ENCODE measurements around the gene CLDN14. TPM values are rescaled to one million over a fixed set of nuclear protein-coding genes. Genes with fewer than 3 reads are reported as not detected.
A peak's percentile ranks its signal among the peaks of the same experiment; 100 is the strongest.

Gene CLDN14
- total RNA-seq, 1 experiment from 2014 or later = not detected

DNA sequence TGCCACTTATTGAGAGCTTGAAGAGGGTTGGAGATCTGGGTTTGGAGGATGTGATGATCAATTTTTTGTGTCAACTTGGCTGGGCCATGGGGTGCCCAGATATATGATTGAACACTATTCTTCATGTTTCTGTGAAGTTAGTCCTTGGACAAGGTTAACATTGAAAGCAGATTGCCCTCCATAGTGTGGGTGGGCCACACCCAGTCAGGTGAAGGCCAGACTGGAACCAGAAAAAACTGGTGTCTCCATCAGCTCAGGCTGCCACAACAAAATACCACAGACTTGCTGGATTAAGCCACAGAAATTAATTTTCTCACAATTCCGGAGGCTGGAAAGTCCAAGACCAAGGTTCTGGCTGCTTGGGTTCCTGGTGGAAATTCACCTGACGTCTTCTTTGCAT lies 7.5 kb downstream of the CLDN14 start:
- DNase-seq (ENCODE audit: unreplicated experiment) = no peak
- intact Hi-C loops (cut with micrococcal nuclease) = no loop called here
- peaks cover 8% of the 10 kb centered on the region for H3K4me1 Mint-ChIP-seq (ENCODE audit: insufficient read depth, unreplicated experiment)
- CTCF ChIA-PET = interaction anchor here (0.6 to 1.2 kb wide), 2 partner anchors 43 to 121 kb away, joined by 3 read pairs; no protein-coding TSS in a partner anchor
- no TSS peak for BruUV-seq (replicated peaks)
- H3K27ac Mint-ChIP-seq (ENCODE audit: low read depth, unreplicated experiment) = no peak overlapping the region
- H3K9me3 Mint-ChIP-seq (ENCODE audit: unreplicated experiment) = no peaks in the 10 kb centered on the region
- peaks cover 3% of the 10 kb centered on the region for H3K36me3 Mint-ChIP-seq (ENCODE audit: insufficient read depth, unreplicated experiment)
- no peak overlapping the region for H3K4me3 Mint-ChIP-seq (ENCODE audit: unreplicated experiment)
- TF ChIP-seq, protein P1, sequence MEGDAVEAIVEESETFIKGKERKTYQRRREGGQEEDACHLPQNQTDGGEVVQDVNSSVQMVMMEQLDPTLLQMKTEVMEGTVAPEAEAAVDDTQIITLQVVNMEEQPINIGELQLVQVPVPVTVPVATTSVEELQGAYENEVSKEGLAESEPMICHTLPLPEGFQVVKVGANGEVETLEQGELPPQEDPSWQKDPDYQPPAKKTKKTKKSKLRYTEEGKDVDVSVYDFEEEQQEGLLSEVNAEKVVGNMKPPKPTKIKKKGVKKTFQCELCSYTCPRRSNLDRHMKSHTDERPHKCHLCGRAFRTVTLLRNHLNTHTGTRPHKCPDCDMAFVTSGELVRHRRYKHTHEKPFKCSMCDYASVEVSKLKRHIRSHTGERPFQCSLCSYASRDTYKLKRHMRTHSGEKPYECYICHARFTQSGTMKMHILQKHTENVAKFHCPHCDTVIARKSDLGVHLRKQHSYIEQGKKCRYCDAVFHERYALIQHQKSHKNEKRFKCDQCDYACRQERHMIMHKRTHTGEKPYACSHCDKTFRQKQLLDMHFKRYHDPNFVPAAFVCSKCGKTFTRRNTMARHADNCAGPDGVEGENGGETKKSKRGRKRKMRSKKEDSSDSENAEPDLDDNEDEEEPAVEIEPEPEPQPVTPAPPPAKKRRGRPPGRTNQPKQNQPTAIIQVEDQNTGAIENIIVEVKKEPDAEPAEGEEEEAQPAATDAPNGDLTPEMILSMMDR (IDR thresholded peaks at IDR 0.05; ENCODE audit: unreplicated experiment) = no peak
- POLR2A ChIA-PET = no interaction called here
- H3K27me3 Mint-ChIP-seq (ENCODE audit: insufficient read depth, unreplicated experiment) = no peaks in the 10 kb centered on the region

DNA sequence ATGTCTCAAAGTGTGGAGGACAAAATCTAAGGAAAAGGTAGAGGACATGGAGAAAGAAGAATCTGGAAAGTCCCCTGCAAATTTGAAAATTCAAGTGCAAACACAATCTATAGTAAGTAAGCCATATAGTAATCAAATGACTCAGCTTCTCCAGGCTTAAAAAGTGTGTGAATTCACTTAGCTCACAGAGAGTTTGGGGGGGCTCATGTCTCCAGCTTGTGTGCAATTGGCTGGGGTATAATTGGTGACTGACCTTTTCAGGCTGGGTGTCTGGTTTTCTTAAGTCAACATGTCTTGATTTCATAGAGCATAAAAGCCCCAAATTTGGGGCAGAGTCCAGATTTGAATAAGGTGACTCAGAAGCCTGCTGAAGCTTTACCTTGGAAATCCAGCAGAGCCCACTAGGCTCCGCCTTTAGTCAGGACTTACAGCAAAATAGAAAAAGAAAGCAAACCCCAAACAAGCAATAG lies 8.6 kb downstream of the CLDN14 start:
- Mint-ChIP-seq H3K4me3 (ENCODE audit: unreplicated experiment) (no peak overlapping the region), H3K27ac (ENCODE audit: low read depth, unreplicated experiment) (no peak overlapping the region), H3K36me3 (ENCODE audit: insufficient read depth, unreplicated experiment) (no peaks in the 10 kb centered on the region), H3K27me3 (ENCODE audit: insufficient read depth, unreplicated experiment) (no peaks in the 10 kb centered on the region), H3K4me1 (ENCODE audit: insufficient read depth, unreplicated experiment) (peaks cover 8% of the 10 kb centered on the region), H3K9me3 (ENCODE audit: unreplicated experiment) (no peaks in the 10 kb centered on the region)
- ChIA-PET CTCF (interaction anchor here (0.6 kb wide), 2 partner anchors 20 to 483 kb away, joined by 3 read pairs; no protein-coding TSS in a partner anchor), POLR2A (interaction anchor here (0.7 kb wide), 1 partner anchor 96 kb away, joined by 3 read pairs; no protein-coding TSS in a partner anchor)
- peak; percentile 29 for DNase-seq (ENCODE audit: unreplicated experiment)
- intact Hi-C loops (cut with micrococcal nuclease) = no loop called here
- BruUV-seq (replicated peaks) = no TSS peak
- TF ChIP-seq, protein P1 (IDR thresholded peaks at IDR 0.05; ENCODE audit: unreplicated experiment) = no peak

GRCh38 chr21:36470294-36470693 lies 9.6 kb downstream of the CLDN14 start:
- no TSS peak for BruUV-seq (replicated peaks)
- Mint-ChIP-seq H3K4me1 (ENCODE audit: insufficient read depth, unreplicated experiment) (peaks cover 8% of the 10 kb centered on the region), H3K27ac (ENCODE audit: low read depth, unreplicated experiment) (peak overlapping the region; percentile 42), H3K27me3 (ENCODE audit: insufficient read depth, unreplicated experiment) (no peaks in the 10 kb centered on the region), H3K36me3 (ENCODE audit: insufficient read depth, unreplicated experiment) (no peaks in the 10 kb centered on the region), H3K9me3 (ENCODE audit: unreplicated experiment) (no peaks in the 10 kb centered on the region), H3K4me3 (ENCODE audit: unreplicated experiment) (no peak overlapping the region)
- TF ChIP-seq, protein P1 (IDR thresholded peaks at IDR 0.05; ENCODE audit: unreplicated experiment) = no peak
- intact Hi-C loops (cut with micrococcal nuclease) = no loop called here
- POLR2A ChIA-PET = no interaction called here
- CTCF ChIA-PET = interaction anchor here (0.6 to 0.9 kb wide), 3 partner anchors 9 to 484 kb away, joined by 3 to 4 read pairs (median 3); partner anchors contain the start of gene CLDN14
- DNase-seq (ENCODE audit: unreplicated experiment) = no peak

GRCh38 chr21:36466061-36466511 lies 13.8 kb downstream of the CLDN14 start:
- H3K9me3 Mint-ChIP-seq (ENCODE audit: unreplicated experiment) = no peaks in the 10 kb centered on the region
- H3K27me3 Mint-ChIP-seq (ENCODE audit: insufficient read depth, unreplicated experiment) = no peaks in the 10 kb centered on the region
- BruUV-seq (replicated peaks) = no TSS peak
- CTCF ChIA-PET = interaction anchor here (1.0 kb wide), 1 partner anchor 164 kb away, joined by 4 read pairs; no protein-coding TSS in a partner anchor
- intact Hi-C loops (cut with micrococcal nuclease) = no loop called here
- H3K4me3 Mint-ChIP-seq (ENCODE audit: unreplicated experiment) = no peak overlapping the region
- H3K4me1 Mint-ChIP-seq (ENCODE audit: insufficient read depth, unreplicated experiment) = peaks cover 4% of the 10 kb centered on the region
- no peaks in the 10 kb centered on the region for H3K36me3 Mint-ChIP-seq (ENCODE audit: insufficient read depth, unreplicated experiment)
- DNase-seq (ENCODE audit: unreplicated experiment) = no peak
- POLR2A ChIA-PET = no interaction called here
- TF ChIP-seq, protein P1 (IDR thresholded peaks at IDR 0.05; ENCODE audit: unreplicated experiment) = no peak
- H3K27ac Mint-ChIP-seq (ENCODE audit: low read depth, unreplicated experiment) = no peak overlapping the region
